Chondrocyte (in vitro differentiated cells): ENCODE results near the gene TSHZ2. TPM values are rescaled to one million over a fixed set of nuclear protein-coding genes. Genes with fewer than 3 reads are reported as not detected.

Source experiments
- DNase-seq: peaks from one replicate; pipeline ENCODE4 v3.0.0; 2021; ENCODE audit warnings: mixed read lengths, low spot score
- H3K27ac Mint-ChIP-seq: one replicate; pipeline ENCODE4 v1.8.0; 2021; ENCODE audit warnings: mild to moderate bottlenecking, moderate library complexity, mixed read lengths; ENCODE audit not compliant: unreplicated experiment
- H3K27me3 Mint-ChIP-seq: 2 replicates; pipeline ENCODE4 v1.8.0; 2021; ENCODE audit warnings: low read depth, mixed read lengths
- H3K36me3 Mint-ChIP-seq: 2 replicates; pipeline ENCODE4 v1.8.0; 2021; ENCODE audit warnings: low read depth, mixed read lengths
- H3K4me1 Mint-ChIP-seq: 2 replicates; pipeline ENCODE4 v1.8.0; 2021; ENCODE audit warnings: low read depth, mild to moderate bottlenecking, mixed read lengths
- H3K4me3 Mint-ChIP-seq: one replicate; pipeline ENCODE4 v1.8.0; 2021; ENCODE audit warnings: mild to moderate bottlenecking, moderate library complexity, mixed read lengths; ENCODE audit not compliant: unreplicated experiment
- H3K9me3 Mint-ChIP-seq: 2 replicates; pipeline ENCODE4 v1.8.0; 2021; ENCODE audit warnings: low read depth, mixed read lengths
- total RNA-seq: library from RNA; stranded (reverse); gene quantifications from 3 replicates; pipeline ENCODE4 v1.2.1, GENCODE V29; 2021
- TF ChIP-seq, protein P1 (sequence below): fragments of 200-600 bp; sonication (generic); IDR thresholded peaks from 2 replicates; pipeline ENCODE4 v1.5.0; 2021; ENCODE audit warnings: antibody characterized with exemption, mild to moderate bottlenecking, moderate library complexity

Gene TSHZ2
- total RNA-seq, 1 donor from 2014 or later = 0.37 TPM

DNA sequence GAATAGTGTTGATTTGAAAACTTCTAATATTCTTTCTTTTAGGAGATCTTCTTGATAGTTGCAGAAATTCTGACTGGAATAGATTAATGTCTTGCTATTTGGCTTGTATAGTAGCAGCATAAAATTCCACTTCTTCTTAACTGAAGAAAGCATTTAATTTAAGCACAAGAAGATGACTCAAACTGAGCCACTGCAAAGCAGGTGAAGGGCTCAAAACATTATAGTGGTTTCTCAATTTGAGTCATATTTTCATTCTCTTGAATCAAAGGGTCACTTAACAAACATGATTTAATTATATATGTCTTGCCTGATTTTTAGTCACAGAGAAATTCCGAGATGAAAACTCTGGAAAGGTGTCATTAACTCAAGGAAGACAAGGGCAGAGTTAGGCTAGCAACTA is 382.2 kb downstream of the TSHZ2 start:
- no peak overlapping the region for H3K4me3 Mint-ChIP-seq
- peaks cover 2% of the 10 kb centered on the region for H3K36me3 Mint-ChIP-seq
- H3K27me3 Mint-ChIP-seq = no peaks in the 10 kb centered on the region
- H3K4me1 Mint-ChIP-seq = no peaks in the 10 kb centered on the region
- no peak overlapping the region for H3K27ac Mint-ChIP-seq
- TF ChIP-seq, protein P1, sequence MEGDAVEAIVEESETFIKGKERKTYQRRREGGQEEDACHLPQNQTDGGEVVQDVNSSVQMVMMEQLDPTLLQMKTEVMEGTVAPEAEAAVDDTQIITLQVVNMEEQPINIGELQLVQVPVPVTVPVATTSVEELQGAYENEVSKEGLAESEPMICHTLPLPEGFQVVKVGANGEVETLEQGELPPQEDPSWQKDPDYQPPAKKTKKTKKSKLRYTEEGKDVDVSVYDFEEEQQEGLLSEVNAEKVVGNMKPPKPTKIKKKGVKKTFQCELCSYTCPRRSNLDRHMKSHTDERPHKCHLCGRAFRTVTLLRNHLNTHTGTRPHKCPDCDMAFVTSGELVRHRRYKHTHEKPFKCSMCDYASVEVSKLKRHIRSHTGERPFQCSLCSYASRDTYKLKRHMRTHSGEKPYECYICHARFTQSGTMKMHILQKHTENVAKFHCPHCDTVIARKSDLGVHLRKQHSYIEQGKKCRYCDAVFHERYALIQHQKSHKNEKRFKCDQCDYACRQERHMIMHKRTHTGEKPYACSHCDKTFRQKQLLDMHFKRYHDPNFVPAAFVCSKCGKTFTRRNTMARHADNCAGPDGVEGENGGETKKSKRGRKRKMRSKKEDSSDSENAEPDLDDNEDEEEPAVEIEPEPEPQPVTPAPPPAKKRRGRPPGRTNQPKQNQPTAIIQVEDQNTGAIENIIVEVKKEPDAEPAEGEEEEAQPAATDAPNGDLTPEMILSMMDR = no peak
- H3K9me3 Mint-ChIP-seq = peaks cover 13% of the 10 kb centered on the region
- no peak for DNase-seq

- Mint-ChIP-seq H3K9me3 (peaks cover 13% of the 10 kb centered on the region), H3K36me3 (peaks cover 2% of the 10 kb centered on the region), H3K27ac (no peak overlapping the region), H3K4me3 (no peak overlapping the region), H3K4me1 (no peaks in the 10 kb centered on the region), H3K27me3 (peaks cover 3% of the 10 kb centered on the region)
- no peak for DNase-seq
- TF ChIP-seq, protein P1 = no peak
Measured at GRCh38 chr20:53355790-53356189, 383.6 kb downstream of the TSHZ2 start.

- no peaks in the 10 kb centered on the region for H3K4me1 Mint-ChIP-seq
- TF ChIP-seq, protein P1 = no peak
- DNase-seq = no peak
- H3K9me3 Mint-ChIP-seq = peaks cover 13% of the 10 kb centered on the region
- no peak overlapping the region for H3K27ac Mint-ChIP-seq
- H3K36me3 Mint-ChIP-seq = peaks cover 2% of the 10 kb centered on the region
- H3K4me3 Mint-ChIP-seq = no peak overlapping the region
- peaks cover 3% of the 10 kb centered on the region for H3K27me3 Mint-ChIP-seq
Measured at GRCh38 chr20:53359425-53359824, 387.3 kb downstream of the TSHZ2 start.

- TF ChIP-seq, protein P1 = no peak
- no peak for DNase-seq
- H3K36me3 Mint-ChIP-seq = no peaks in the 10 kb centered on the region
- no peak overlapping the region for H3K4me3 Mint-ChIP-seq
- H3K9me3 Mint-ChIP-seq = peaks cover 5% of the 10 kb centered on the region
- H3K27me3 Mint-ChIP-seq = peaks cover 3% of the 10 kb centered on the region
- H3K27ac Mint-ChIP-seq = no peak overlapping the region
- no peaks in the 10 kb centered on the region for H3K4me1 Mint-ChIP-seq
Measured at GRCh38 chr20:53360852-53361251, 388.7 kb downstream of the TSHZ2 start.

GRCh38 chr20:53362736-53363135 is 390.6 kb downstream of the TSHZ2 start:
- Mint-ChIP-seq H3K4me1 (no peaks in the 10 kb centered on the region), H3K4me3 (no peak overlapping the region), H3K36me3 (no peaks in the 10 kb centered on the region), H3K27ac (no peak overlapping the region), H3K27me3 (peaks cover 3% of the 10 kb centered on the region), H3K9me3 (no peaks in the 10 kb centered on the region)
- DNase-seq = no peak
- TF ChIP-seq, protein P1 = no peak
